ENCODE data around the gene RHEBL1. TPM values are rescaled to one million over a fixed set of nuclear protein-coding genes. Genes with fewer than 3 reads are reported as not detected.
A peak's percentile ranks its signal among the peaks of the same experiment; 100 is the strongest.

The RHEBL1 gene
- total and polyA plus RNA-seq, 3 experiments from 2014 or later = 8.0 to 10.2 (median 10.1) TPM

- Mint-ChIP-seq H3K9me3 (no peaks in the 10 kb centered on the region), H3K4me1 (peaks cover 27 to 37% (median 30%) of the 10 kb centered on the region in 3 donors), H3K4me3 (no peak overlapping the region), H3K36me3 (peaks cover 0 to 83% (median 18%) of the 10 kb centered on the region in 3 donors), H3K27ac (no peak overlapping the region), H3K27me3 (no peaks in the 10 kb centered on the region)
- no peak overlapping the region for H3K27ac ChIP-seq (ENCODE audit: low read depth, low read length)
- H3K9me3 ChIP-seq (ENCODE audit: low read length) = no peaks in the 10 kb centered on the region
- no peaks in the 10 kb centered on the region for H3K27me3 ChIP-seq (ENCODE audit: insufficient read depth, low read length, poor library complexity, severe bottlenecking)
- ChIA-PET CTCF (interaction anchor here (1.2 to 8.1 kb wide), 7 partner anchors 12 to 130 kb away, joined by 3 to 86 read pairs (median 11); partner anchors contain the start of genes DDN and TUBA1B), POLR2A (interaction anchor here (1.4 kb wide), 1 partner anchor 26 kb away, joined by 4 read pairs; the partner anchor contains the start of gene TUBA1B)
- H3K36me3 ChIP-seq (ENCODE audit: insufficient read depth, low read length) = peaks cover 72% of the 10 kb centered on the region
- peaks cover 14% of the 10 kb centered on the region for H3K4me1 ChIP-seq (ENCODE audit: insufficient read depth, low read length)
- no peak for DNase-seq
- H3K4me3 ChIP-seq (ENCODE audit: low read length) = no peak overlapping the region
Measured at GRCh38 chr12:49104822-49105221, 35.0 kb upstream of the RHEBL1 start.

DNA sequence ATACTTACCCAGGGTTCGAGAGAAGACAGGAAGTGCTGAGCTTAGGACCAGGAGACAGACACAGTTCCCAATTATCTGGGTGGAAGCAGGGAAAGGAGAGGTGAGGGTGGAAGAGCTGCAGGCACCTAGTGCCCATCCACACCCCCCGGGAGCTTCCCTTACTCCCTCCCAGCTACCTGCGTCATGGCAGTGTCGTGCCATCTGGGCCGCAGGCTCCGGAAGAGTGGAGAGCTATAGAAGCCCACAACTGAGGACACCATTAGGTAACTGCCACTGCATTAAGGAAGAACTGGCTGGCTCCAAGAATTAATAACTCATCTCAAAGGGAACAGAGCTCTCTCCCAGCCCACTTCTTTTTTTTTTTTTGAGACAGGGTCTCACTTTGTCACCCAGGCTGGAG, 30.6 kb upstream of the RHEBL1 start:
- POLR2A ChIA-PET = interaction anchor here (0.6 to 1.3 kb wide), 4 partner anchors 30 to 180 kb away, joined by 3 to 12 read pairs (median 4); partner anchors contain the start of genes TUBA1A and TUBA1B
- no peaks in the 10 kb centered on the region for H3K9me3 Mint-ChIP-seq

GRCh38 chr12:49098703-49099102, 28.9 kb upstream of the RHEBL1 start:
- Mint-ChIP-seq H3K9me3 (no peaks in the 10 kb centered on the region), H3K27me3 (peaks cover 14 to 15% of the 10 kb centered on the region in 2 donors), H3K4me1 (peaks cover 11 to 16% (median 13%) of the 10 kb centered on the region in 3 donors), H3K4me3 (no peak overlapping the region), H3K27ac (peak overlapping the region in 4 of 8 donors; percentile 7 to 52 (median 26)), H3K36me3 (peaks cover 0 to 75% (median 24%) of the 10 kb centered on the region in 3 donors)
- Histone ChIP-seq H3K9me3 (ENCODE audit: low read length) (no peaks in the 10 kb centered on the region), H3K27ac (ENCODE audit: low read depth, low read length) (no peak overlapping the region), H3K36me3 (ENCODE audit: insufficient read depth, low read length) (peaks cover 49% of the 10 kb centered on the region), H3K4me1 (ENCODE audit: insufficient read depth, low read length) (peaks cover 10% of the 10 kb centered on the region), H3K27me3 (ENCODE audit: insufficient read depth, low read length, poor library complexity, severe bottlenecking) (peaks cover 14% of the 10 kb centered on the region), H3K4me3 (ENCODE audit: low read length) (no peak overlapping the region)
- CTCF ChIA-PET = interaction anchor here (0.7 to 8.1 kb wide), 24 partner anchors 11 to 243 kb away, joined by 3 to 86 read pairs (median 3); partner anchors contain the start of genes LMBR1L, RHEBL1, TUBA1A and TUBA1B
- POLR2A ChIA-PET = interaction anchor here (0.5 to 1.0 kb wide), 3 partner anchors 11 to 117 kb away, joined by 3 to 5 read pairs (median 3); no protein-coding TSS in a partner anchor
- DNase-seq = no peak

More for the DNA sequence above, 30.6 kb upstream of the RHEBL1 start:
- Histone ChIP-seq H3K4me3 (ENCODE audit: low read length) (no peak overlapping the region), H3K27me3 (ENCODE audit: insufficient read depth, low read length, poor library complexity, severe bottlenecking) (no peaks in the 10 kb centered on the region), H3K4me1 (ENCODE audit: insufficient read depth, low read length) (no peaks in the 10 kb centered on the region), H3K9me3 (ENCODE audit: low read length) (no peaks in the 10 kb centered on the region), H3K27ac (ENCODE audit: low read depth, low read length) (no peak overlapping the region), H3K36me3 (ENCODE audit: insufficient read depth, low read length) (peaks cover 63% of the 10 kb centered on the region)
- no peak for DNase-seq
- peaks cover 0 to 89% (median 29%) of the 10 kb centered on the region in 3 donors for H3K36me3 Mint-ChIP-seq
- no peak overlapping the region for H3K27ac Mint-ChIP-seq
- H3K4me3 Mint-ChIP-seq = no peak overlapping the region
- peaks cover 4 to 5% of the 10 kb centered on the region in 2 donors for H3K27me3 Mint-ChIP-seq
- CTCF ChIA-PET = interaction anchor here (3.2 to 8.1 kb wide), 5 partner anchors 9 to 36 kb away, joined by 7 to 86 read pairs (median 32); partner anchors contain the start of genes LMBR1L and TUBA1B
- H3K4me1 Mint-ChIP-seq = peaks cover 0 to 6% (median 5%) of the 10 kb centered on the region in 3 donors

- H3K4me1 ChIP-seq (ENCODE audit: insufficient read depth, low read length) = peaks cover 13% of the 10 kb centered on the region
- H3K9me3 ChIP-seq (ENCODE audit: low read length) = no peaks in the 10 kb centered on the region
- no peak overlapping the region for H3K4me3 Mint-ChIP-seq
- H3K36me3 ChIP-seq (ENCODE audit: insufficient read depth, low read length) = peaks cover 42% of the 10 kb centered on the region
- peaks cover 20 to 21% of the 10 kb centered on the region in 2 donors for H3K27me3 Mint-ChIP-seq
- no peak overlapping the region for H3K4me3 ChIP-seq (ENCODE audit: low read length)
- peak; percentile 43 to 75 (median 50) for DNase-seq
- H3K36me3 Mint-ChIP-seq = peaks cover 0 to 68% (median 24%) of the 10 kb centered on the region in 3 donors
- no peak overlapping the region for H3K27ac ChIP-seq (ENCODE audit: low read depth, low read length)
- CTCF ChIA-PET = interaction anchor here (0.7 to 8.1 kb wide), 21 partner anchors 11 to 146 kb away, joined by 3 to 86 read pairs (median 4); partner anchors contain the start of genes LMBR1L, RHEBL1, TUBA1A and TUBA1B
- no peaks in the 10 kb centered on the region for H3K9me3 Mint-ChIP-seq
- peaks cover 15 to 19% (median 16%) of the 10 kb centered on the region in 3 donors for H3K4me1 Mint-ChIP-seq
- POLR2A ChIA-PET = interaction anchor here (0.5 to 1.0 kb wide), 2 partner anchors 12 to 116 kb away, joined by 3 to 5 read pairs; no protein-coding TSS in a partner anchor
- H3K27me3 ChIP-seq (ENCODE audit: insufficient read depth, low read length, poor library complexity, severe bottlenecking) = peaks cover 18% of the 10 kb centered on the region
- H3K27ac Mint-ChIP-seq = peak overlapping the region in 2 of 8 donors; percentile 27 to 52
Measured at GRCh38 chr12:49098035-49098451, 28.3 kb upstream of the RHEBL1 start.

GRCh38 chr12:49097381-49097780, 27.6 kb upstream of the RHEBL1 start:
- Histone ChIP-seq H3K27ac (ENCODE audit: low read depth, low read length) (no peak overlapping the region), H3K9me3 (ENCODE audit: low read length) (no peaks in the 10 kb centered on the region), H3K27me3 (ENCODE audit: insufficient read depth, low read length, poor library complexity, severe bottlenecking) (peaks cover 25% of the 10 kb centered on the region), H3K4me1 (ENCODE audit: insufficient read depth, low read length) (peaks cover 13% of the 10 kb centered on the region), H3K36me3 (ENCODE audit: insufficient read depth, low read length) (peaks cover 36% of the 10 kb centered on the region), H3K4me3 (ENCODE audit: low read length) (no peak overlapping the region)
- Mint-ChIP-seq H3K9me3 (no peaks in the 10 kb centered on the region), H3K4me3 (no peak overlapping the region), H3K27me3 (peaks cover 23 to 25% of the 10 kb centered on the region in 2 donors), H3K36me3 (peaks cover 0 to 61% (median 21%) of the 10 kb centered on the region in 3 donors), H3K27ac (no peak overlapping the region), H3K4me1 (peaks cover 16 to 22% (median 18%) of the 10 kb centered on the region in 3 donors)
- POLR2A ChIA-PET = interaction anchor here (1.0 kb wide), 1 partner anchor 13 kb away, joined by 3 read pairs; no protein-coding TSS in a partner anchor
- DNase-seq = no peak
- CTCF ChIA-PET = interaction anchor here (1.1 to 8.1 kb wide), 12 partner anchors 9 to 138 kb away, joined by 3 to 86 read pairs (median 5); partner anchors contain the start of genes LMBR1L, RHEBL1, TUBA1A and TUBA1B

DNA sequence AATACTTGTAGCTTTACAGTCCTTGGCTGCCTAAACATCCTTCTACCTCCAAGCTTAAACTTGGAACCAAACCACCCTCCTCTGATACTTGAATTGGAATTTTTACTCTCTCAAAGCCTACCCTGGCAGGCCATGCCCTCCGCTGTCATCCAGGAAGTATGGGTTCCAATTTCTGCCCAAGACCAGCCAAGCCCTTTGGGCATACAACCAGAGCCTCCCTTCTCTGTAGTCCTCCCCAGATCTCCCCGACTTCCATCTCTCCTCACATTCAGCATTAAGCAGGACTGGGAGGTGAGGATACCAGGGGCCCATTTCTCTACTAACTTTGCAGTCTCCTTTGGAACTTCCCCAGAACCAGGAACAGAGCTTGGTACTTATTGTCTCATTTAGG, 25.2 kb upstream of the RHEBL1 start:
- H3K4me3 Mint-ChIP-seq = peak overlapping the region in 1 of 7 donors; percentile 13
- H3K9me3 Mint-ChIP-seq = no peaks in the 10 kb centered on the region
- peaks cover 47% of the 10 kb centered on the region for H3K27me3 ChIP-seq (ENCODE audit: insufficient read depth, low read length, poor library complexity, severe bottlenecking)
- H3K4me3 ChIP-seq (ENCODE audit: low read length) = no peak overlapping the region
- peaks cover 13% of the 10 kb centered on the region for H3K36me3 ChIP-seq (ENCODE audit: insufficient read depth, low read length)
- peaks cover 32 to 46% (median 39%) of the 10 kb centered on the region in 3 donors for H3K4me1 Mint-ChIP-seq
- peaks cover 0 to 37% (median 13%) of the 10 kb centered on the region in 3 donors for H3K36me3 Mint-ChIP-seq
- DNase-seq = no peak
- H3K9me3 ChIP-seq (ENCODE audit: low read length) = no peaks in the 10 kb centered on the region
- POLR2A ChIA-PET = interaction anchor here (0.6 to 2.9 kb wide), 3 partner anchors 22 to 36 kb away, joined by 4 to 12 read pairs (median 5); partner anchors contain the start of gene TUBA1B
- H3K27ac ChIP-seq (ENCODE audit: low read depth, low read length) = no peak overlapping the region
- H3K27me3 Mint-ChIP-seq = peaks cover 42 to 46% of the 10 kb centered on the region in 2 donors
- CTCF ChIA-PET = interaction anchor here (0.7 to 6.1 kb wide), 4 partner anchors 13 to 36 kb away, joined by 3 to 62 read pairs (median 4); no protein-coding TSS in a partner anchor
- peak overlapping the region in 2 of 8 donors; percentile 8 to 30 for H3K27ac Mint-ChIP-seq
- H3K4me1 ChIP-seq (ENCODE audit: insufficient read depth, low read length) = peaks cover 35% of the 10 kb centered on the region

DNA sequence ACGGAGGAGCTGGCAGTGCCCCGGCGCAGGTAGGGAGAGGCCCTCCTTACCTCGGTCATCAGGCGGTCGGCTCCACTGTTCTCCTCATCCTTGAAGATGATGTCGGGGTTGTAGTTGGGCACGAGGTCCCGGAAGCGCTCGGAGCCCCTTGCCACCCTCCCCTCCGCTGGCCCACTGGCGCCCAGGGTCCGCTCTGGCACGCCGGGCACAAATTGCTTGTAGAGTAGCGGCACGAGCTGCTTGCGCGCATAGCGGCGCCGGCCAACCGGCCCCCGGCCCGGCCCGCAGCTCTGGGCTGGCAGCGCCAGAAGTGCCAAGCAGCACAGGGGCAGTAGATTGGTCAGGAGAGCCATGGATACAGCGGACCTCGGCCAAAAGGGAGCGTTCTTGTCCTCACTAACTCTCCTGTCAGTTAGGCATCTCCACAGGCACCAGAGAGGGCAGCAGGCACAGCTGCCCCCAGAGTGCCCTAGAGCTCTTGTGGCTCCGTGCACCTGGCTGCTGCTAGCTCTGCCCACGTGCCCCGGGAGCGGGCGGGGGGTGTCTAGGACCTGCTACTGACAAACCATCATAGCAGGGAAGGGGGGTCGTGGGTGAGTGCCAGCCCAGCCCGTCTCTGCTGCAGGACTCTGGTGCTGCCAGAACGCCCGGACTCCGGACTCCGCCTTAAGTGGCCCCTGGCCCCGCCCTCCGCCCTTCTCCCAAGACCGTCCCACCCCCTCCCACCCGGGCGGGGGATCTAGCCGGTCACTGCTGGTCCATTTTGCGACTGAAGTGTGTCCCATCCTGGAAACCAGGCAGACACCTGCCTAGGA, 24.6 kb upstream of the RHEBL1 start, which contains the start of gene DHH:
TSS of gene DHH (minus strand) at position 642 of the 815 bp plus-strand sequence. CDS start at position 353, 289 bp downstream.
- POLR2A ChIA-PET = interaction anchor here (1.7 to 2.9 kb wide), 3 partner anchors 16 to 37 kb away, joined by 4 to 12 read pairs (median 5); partner anchors contain the start of genes LMBR1L and TUBA1B

More for the DNA sequence above, 24.6 kb upstream of the RHEBL1 start, which contains the start of gene DHH:
- Histone ChIP-seq H3K27me3 (ENCODE audit: insufficient read depth, low read length, poor library complexity, severe bottlenecking) (peaks cover 52% of the 10 kb centered on the region), H3K4me3 (ENCODE audit: low read length) (no peak within 1 kb of the TSS), H3K9me3 (ENCODE audit: low read length) (no peaks in the 10 kb centered on the region), H3K27ac (ENCODE audit: low read depth, low read length) (peak within 1 kb of the TSS; percentile 70), H3K36me3 (ENCODE audit: insufficient read depth, low read length) (peaks cover 10% of the 10 kb centered on the region), H3K4me1 (ENCODE audit: insufficient read depth, low read length) (peaks cover 41% of the 10 kb centered on the region)
- Mint-ChIP-seq H3K4me1 (peaks cover 36 to 51% (median 39%) of the 10 kb centered on the region in 3 donors), H3K27ac (peak within 1 kb of the TSS in 3 of 8 donors; percentile 8 to 61 (median 59)), H3K4me3 (peak within 1 kb of the TSS in 5 of 7 donors; percentile 13 to 49 (median 21)), H3K36me3 (peaks cover 0 to 31% (median 9%) of the 10 kb centered on the region in 3 donors), H3K27me3 (peaks cover 46 to 50% of the 10 kb centered on the region in 2 donors), H3K9me3 (no peaks in the 10 kb centered on the region)
- CTCF ChIA-PET = interaction anchor here (0.7 to 6.1 kb wide), 9 partner anchors 10 to 36 kb away, joined by 3 to 62 read pairs (median 4); partner anchors contain the start of genes LMBR1L and TUBA1B
- DNase-seq = no peak
